IPS-15b (cell line): ENCODE results near the gene FHOD3.

Experiments used
- H3K27me3 ChIP-seq: one replicate; pipeline ENCODE4 v1.6.1; 2013; ENCODE audit warnings: low read length; ENCODE audit not compliant: control insufficient read depth, insufficient read depth
- H3K36me3 ChIP-seq: one replicate; pipeline ENCODE4 v1.6.1; 2013; ENCODE audit warnings: low read length; ENCODE audit not compliant: control insufficient read depth, insufficient read depth
- H3K4me1 ChIP-seq: one replicate; pipeline ENCODE4 v1.6.1; 2013; ENCODE audit warnings: mild to moderate bottlenecking, low read length; ENCODE audit not compliant: control insufficient read depth, insufficient read depth
- H3K4me3 ChIP-seq: one replicate; pipeline ENCODE4 v1.5.1; 2013; ENCODE audit warnings: low read depth, low read length
- H3K9ac ChIP-seq: one replicate; pipeline ENCODE4 v1.6.1; 2013; ENCODE audit warnings: low read depth, mild to moderate bottlenecking, low read length
- H3K9me3 ChIP-seq: one replicate; pipeline ENCODE4 v1.6.1; 2013; ENCODE audit warnings: mild to moderate bottlenecking, low read length; ENCODE audit not compliant: control insufficient read depth, insufficient read depth

Gene FHOD3

GRCh38 chr18:36298126-36298741 is 721 bp downstream of the FHOD3 start:
- Histone ChIP-seq H3K36me3 (no peaks in the 10 kb centered on the region), H3K9ac (no peak overlapping the region), H3K9me3 (no peaks in the 10 kb centered on the region), H3K27me3 (peaks cover 55% of the 10 kb centered on the region), H3K4me1 (no peaks in the 10 kb centered on the region), H3K4me3 (peak overlapping the region; percentile 68)

DNA sequence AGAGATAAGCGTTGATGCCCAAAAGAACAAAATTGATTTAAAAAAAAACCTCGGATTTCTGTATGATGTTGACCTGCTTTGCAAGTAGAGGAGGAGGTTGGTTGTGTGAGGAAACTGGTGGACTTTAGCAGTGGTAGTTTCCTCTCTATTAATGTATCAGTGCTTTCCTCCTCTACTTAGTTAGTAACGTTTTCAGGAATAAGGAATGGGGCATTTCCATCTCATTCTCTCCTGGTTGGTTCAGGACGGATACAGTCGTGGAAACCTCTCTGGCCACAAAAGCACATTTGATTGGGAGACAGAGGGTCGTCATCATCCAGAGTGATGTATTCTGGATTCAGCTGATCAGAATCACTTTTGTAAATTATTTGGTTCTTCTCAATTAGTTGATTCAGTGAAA is 1.5 kb downstream of the FHOD3 start:
- H3K36me3 ChIP-seq, result no peaks in the 10 kb centered on the region
- peaks cover 48% of the 10 kb centered on the region for H3K27me3 ChIP-seq
- H3K9me3 ChIP-seq, result no peaks in the 10 kb centered on the region
- H3K4me3 ChIP-seq, result no peak overlapping the region
- H3K4me1 ChIP-seq, result no peaks in the 10 kb centered on the region
- no peak overlapping the region for H3K9ac ChIP-seq

- peaks cover 36% of the 10 kb centered on the region for H3K27me3 ChIP-seq
- no peaks in the 10 kb centered on the region for H3K36me3 ChIP-seq
- no peaks in the 10 kb centered on the region for H3K4me1 ChIP-seq
- H3K4me3 ChIP-seq, result no peak overlapping the region
- no peak overlapping the region for H3K9ac ChIP-seq
- H3K9me3 ChIP-seq, result no peaks in the 10 kb centered on the region
Measured at GRCh38 chr18:36300211-36300610, 2.7 kb downstream of the FHOD3 start.

DNA sequence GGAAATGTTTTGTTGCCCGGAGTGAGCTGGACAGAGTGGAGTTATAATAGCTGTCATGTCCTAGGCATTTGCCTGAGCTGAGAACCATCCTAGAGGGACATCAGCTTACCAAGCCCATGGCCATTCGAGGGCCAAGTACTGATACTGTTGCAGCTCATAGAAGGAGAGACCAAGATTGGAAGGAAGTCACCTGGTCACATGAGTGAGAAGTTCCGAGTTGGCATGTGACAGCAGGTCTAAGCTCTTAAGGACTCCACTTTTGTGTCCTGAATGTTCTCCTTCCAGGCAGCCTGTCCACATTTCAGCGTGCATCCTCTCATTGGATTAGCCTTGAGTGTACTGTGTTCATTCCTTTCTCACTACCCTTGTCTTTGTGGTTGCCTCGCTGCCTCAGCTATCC is 4.4 kb downstream of the FHOD3 start:
- H3K4me3 ChIP-seq, result no peak overlapping the region
- no peaks in the 10 kb centered on the region for H3K4me1 ChIP-seq
- no peak overlapping the region for H3K9ac ChIP-seq
- H3K36me3 ChIP-seq, result no peaks in the 10 kb centered on the region
- H3K27me3 ChIP-seq, result peaks cover 24% of the 10 kb centered on the region
- H3K9me3 ChIP-seq, result no peaks in the 10 kb centered on the region

GRCh38 chr18:36302676-36303075 is 5.2 kb downstream of the FHOD3 start:
- Histone ChIP-seq H3K9me3 (no peaks in the 10 kb centered on the region), H3K4me3 (no peak overlapping the region), H3K4me1 (no peaks in the 10 kb centered on the region), H3K9ac (no peak overlapping the region), H3K36me3 (no peaks in the 10 kb centered on the region), H3K27me3 (peaks cover 24% of the 10 kb centered on the region)

- H3K27me3 ChIP-seq, result peaks cover 24% of the 10 kb centered on the region
- no peak overlapping the region for H3K4me3 ChIP-seq
- H3K9ac ChIP-seq, result no peak overlapping the region
- H3K4me1 ChIP-seq, result no peaks in the 10 kb centered on the region
- H3K36me3 ChIP-seq, result no peaks in the 10 kb centered on the region
- H3K9me3 ChIP-seq, result no peaks in the 10 kb centered on the region
Measured at GRCh38 chr18:36303211-36303844, 5.8 kb downstream of the FHOD3 start.

DNA sequence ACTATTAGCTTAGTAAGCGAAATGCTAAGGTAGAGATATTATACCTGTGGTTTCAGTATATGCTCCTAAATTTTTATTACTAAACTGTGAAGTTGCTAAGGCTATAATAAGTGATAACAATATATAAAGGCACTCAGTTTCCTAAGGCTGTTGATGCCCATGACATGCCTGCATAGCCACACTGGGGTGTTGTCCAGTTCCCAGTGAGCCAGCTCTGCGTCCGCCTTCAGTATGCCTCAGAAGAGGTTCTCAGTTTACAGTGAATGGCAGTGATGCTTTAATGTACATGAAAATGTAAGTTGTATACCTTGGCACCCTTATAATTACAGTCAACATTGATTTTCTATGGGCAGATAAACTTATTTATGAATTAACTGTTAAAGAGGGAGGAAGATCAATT is 7.2 kb downstream of the FHOD3 start:
- Histone ChIP-seq H3K9ac (no peak overlapping the region), H3K27me3 (peaks cover 12% of the 10 kb centered on the region), H3K9me3 (no peaks in the 10 kb centered on the region), H3K4me3 (no peak overlapping the region), H3K4me1 (no peaks in the 10 kb centered on the region), H3K36me3 (no peaks in the 10 kb centered on the region)

DNA sequence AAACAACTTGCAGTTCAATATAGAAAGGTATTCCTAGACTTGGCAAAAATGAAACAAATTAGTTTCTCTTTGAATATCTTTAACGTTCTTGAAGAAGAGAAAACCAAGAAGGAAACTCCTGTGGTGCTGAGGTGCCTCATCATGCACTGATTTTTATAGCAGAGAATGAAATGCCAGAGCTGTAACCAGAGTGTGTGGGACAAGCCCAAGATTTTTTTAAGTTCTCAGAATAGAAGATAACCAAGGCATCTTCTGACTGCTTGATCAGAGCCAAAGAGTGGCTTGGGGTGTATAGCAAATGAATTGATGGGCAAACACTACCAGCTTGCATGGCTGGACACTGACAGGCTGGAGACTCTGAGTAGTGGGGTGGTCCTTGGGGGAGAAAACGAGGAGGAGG is 7.9 kb downstream of the FHOD3 start:
- Histone ChIP-seq H3K36me3 (no peaks in the 10 kb centered on the region), H3K27me3 (peaks cover 6% of the 10 kb centered on the region), H3K9ac (no peak overlapping the region), H3K9me3 (no peaks in the 10 kb centered on the region), H3K4me1 (no peaks in the 10 kb centered on the region), H3K4me3 (no peak overlapping the region)

- no peaks in the 10 kb centered on the region for H3K36me3 ChIP-seq
- no peaks in the 10 kb centered on the region for H3K9me3 ChIP-seq
- H3K9ac ChIP-seq, result no peak overlapping the region
- no peaks in the 10 kb centered on the region for H3K27me3 ChIP-seq
- H3K4me3 ChIP-seq, result no peak overlapping the region
- H3K4me1 ChIP-seq, result no peaks in the 10 kb centered on the region
Measured at GRCh38 chr18:36307513-36307912, 10.0 kb downstream of the FHOD3 start.

DNA sequence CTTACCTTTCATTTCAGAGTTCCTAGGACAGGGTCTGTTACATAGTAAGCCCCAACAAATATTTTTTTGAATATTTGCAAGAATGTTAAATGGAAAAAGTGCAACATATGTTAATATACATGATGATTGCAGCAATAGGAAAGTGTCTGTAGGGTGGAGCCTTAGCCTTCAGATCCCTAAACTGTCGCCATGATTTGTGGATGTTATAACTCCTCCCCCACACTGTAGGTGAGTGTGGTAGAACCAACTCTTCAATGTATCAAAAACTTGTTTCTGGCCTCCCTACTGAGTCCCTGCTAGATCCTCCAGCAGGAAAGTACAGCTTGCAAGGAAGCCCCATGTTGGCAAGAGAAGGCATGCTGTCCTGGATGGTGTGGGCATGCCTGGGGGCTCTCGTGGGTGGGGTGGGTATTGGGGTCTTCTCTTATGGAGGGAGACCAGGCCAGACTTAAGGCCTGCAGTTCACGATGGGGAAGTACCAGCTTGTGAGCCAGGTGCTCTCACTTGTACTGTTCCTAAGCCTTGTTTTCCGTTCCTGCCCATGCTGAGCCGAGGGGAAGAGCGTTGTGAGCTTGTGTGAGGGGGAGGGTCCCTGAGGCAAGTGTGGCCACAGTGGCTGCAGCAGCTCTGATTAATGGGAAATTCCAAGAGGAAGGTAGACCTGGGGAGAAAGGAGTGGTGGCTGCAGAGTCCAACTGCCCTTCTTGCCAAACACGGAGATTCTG is 11.4 kb downstream of the FHOD3 start:
- no peaks in the 10 kb centered on the region for H3K4me1 ChIP-seq
- no peak overlapping the region for H3K9ac ChIP-seq
- no peaks in the 10 kb centered on the region for H3K36me3 ChIP-seq

GRCh38 chr18:36309436-36310391 is 12.2 kb downstream of the FHOD3 start:
- Histone ChIP-seq H3K4me1 (no peaks in the 10 kb centered on the region), H3K4me3 (no peak overlapping the region), H3K27me3 (no peaks in the 10 kb centered on the region), H3K9ac (no peak overlapping the region), H3K36me3 (no peaks in the 10 kb centered on the region), H3K9me3 (no peaks in the 10 kb centered on the region)

More for the DNA sequence above, 11.4 kb downstream of the FHOD3 start:
- no peaks in the 10 kb centered on the region for H3K27me3 ChIP-seq
- no peak overlapping the region for H3K4me3 ChIP-seq
- no peaks in the 10 kb centered on the region for H3K9me3 ChIP-seq
